Esophagus muscularis mucosa (tissue), 4 donors: ENCODE data around the gene GIMAP5. TPM values are rescaled to one million over a fixed set of nuclear protein-coding genes. Genes with fewer than 3 reads are reported as not detected.
A peak's percentile ranks its signal among the peaks of the same experiment; 100 is the strongest.

ENCODE experiments used
- DNase-seq: peaks from one replicate; pipeline ENCODE4 v3.0.0-alpha.2; 2017; ENCODE audit errors: extremely low spot score
- H3K27ac ChIP-seq, 4 donors: fragments of 200-600 bp; sonication (generic); replicated peaks in 1 of 4; 1 replicate in 3 of 4; 2 replicates in 1 of 4; pipeline ENCODE4 v1.5.1; 2016 to 2019; ENCODE audit warnings: mild to moderate bottlenecking in 1 of 4
- H3K27me3 ChIP-seq, 4 donors: fragments of 200-600 bp; sonication (generic); one replicate each; pipeline versions ENCODE4 v1.5.1 to v1.6.0; 2016 to 2019
- H3K36me3 ChIP-seq, 4 donors: fragments of 200-600 bp; sonication (generic); one replicate each; pipeline ENCODE4 v1.5.1; 2016 to 2019
- H3K4me1 ChIP-seq, 4 donors: fragments of 200-600 bp; sonication (generic); one replicate each; pipeline ENCODE4 v1.5.1; 2016 to 2019
- H3K4me3 ChIP-seq, 4 donors: fragments of 200-600 bp; sonication (generic); 1 replicate in 2 of 4; 2 replicates in 2 of 4; pipeline ENCODE4 v1.5.1; 2016 to 2019; ENCODE audit warnings: mild to moderate bottlenecking in 4 of 4, moderate library complexity in 1 of 4
- H3K9me3 ChIP-seq, 4 donors: fragments of 200-600 bp; sonication (generic); 1 replicate in 3 of 4; 2 replicates in 1 of 4; pipeline ENCODE4 v1.5.1; 2016 to 2019
- CTCF ChIP-seq, 3 experiments: fragments of 200-600 bp in 2 of 3; fragments of 450-650 bp in 1 of 3; sonication (generic) in 2 of 3; IDR thresholded peaks; one replicate each; pipeline ENCODE4 v1.5.1; 2017 to 2019; ENCODE audit warnings: antibody characterized with exemption in 3 of 3, mild to moderate bottlenecking in 2 of 3, moderate library complexity in 1 of 3
- EP300 ChIP-seq: sonication (generic); formaldehyde crosslinking; IDR thresholded peaks from one replicate; pipeline ENCODE4 v1.6.1; 2017; ENCODE audit warnings: antibody characterized with exemption
- POLR2A ChIP-seq: fragments of 450-650 bp; IDR thresholded peaks from one replicate; pipeline ENCODE4 v1.6.1; 2017; ENCODE audit warnings: antibody characterized with exemption, moderate library complexity, mild to moderate bottlenecking, low read depth
- POLR2AphosphoS5 ChIP-seq, 2 donors: sonication (generic); formaldehyde crosslinking; IDR thresholded peaks; one replicate each; pipeline ENCODE4 v1.6.1; 2017; ENCODE audit warnings: antibody characterized with exemption in 2 of 2
- WGBS: methylation state at CpG from one replicate; pipeline ENCODE4 v1.1.5; 2018; 5-methylcytosine and 5-hydroxymethylcytosine counted together
- intact Hi-C: fragments of 100-400 bp; cut with DNase I; formaldehyde crosslinking; loops from one replicate; pipeline ENCODE4 v1.15.1; 2023
- total RNA-seq, 4 donors: library from RNA; depleted of rRNA; stranded (reverse); fragments of >200 nt; gene quantifications; one replicate each; pipeline versions ENCODE4 v1.1.0 to v1.2.1, GENCODE V29; 2016

GIMAP5 gene
- total RNA-seq, 4 donors from 2014 or later, result 26.9 to 48.2 (median 28.6) TPM

- no peak for DNase-seq
- 69% methylated on average over 9 of the region's 9 CpGs for WGBS
- TF ChIP-seq POLR2A (no peak), POLR2AphosphoS5 (IDR thresholded peaks at IDR 0.05) (no peak), EP300 (no peak), CTCF (IDR thresholded peaks at IDR 0.05) (no peak)
- H3K4me3 ChIP-seq, result no peak overlapping the region
- H3K27ac ChIP-seq, result peak overlapping the region; percentile 45 to 63 (median 56)
- H3K27me3 ChIP-seq, result no peaks in the 10 kb centered on the region
- H3K9me3 ChIP-seq, result no peaks in the 10 kb centered on the region
- peaks cover 0 to 12% (median 2%) of the 10 kb centered on the region in 4 donors for H3K36me3 ChIP-seq
- intact Hi-C loops, result no loop called here
- peaks cover 25 to 45% (median 36%) of the 10 kb centered on the region in 4 donors for H3K4me1 ChIP-seq
Observed at GRCh38 chr7:150788474-150789269, 51.5 kb downstream of the GIMAP5 start.

- WGBS, result 76% methylated on average over 6 of the region's 9 CpGs
- Histone ChIP-seq H3K27me3 (peaks cover 0 to 7% (median 0%) of the 10 kb centered on the region in 4 donors), H3K27ac (no peak overlapping the region), H3K9me3 (no peaks in the 10 kb centered on the region), H3K4me3 (no peak overlapping the region), H3K4me1 (peaks cover 25 to 32% (median 26%) of the 10 kb centered on the region in 4 donors), H3K36me3 (peaks cover 0 to 12% (median 5%) of the 10 kb centered on the region in 4 donors)
- no peak for DNase-seq
- intact Hi-C loops, result no loop called here
- TF ChIP-seq POLR2AphosphoS5 (IDR thresholded peaks at IDR 0.05), result no peak
- no peak for TF ChIP-seq POLR2A
- TF ChIP-seq CTCF (IDR thresholded peaks at IDR 0.05), result no peak
- no peak for TF ChIP-seq EP300
Observed at GRCh38 chr7:150790416-150791075, 53.3 kb downstream of the GIMAP5 start.

- peak; percentile 12 for DNase-seq
- Histone ChIP-seq H3K36me3 (peaks cover 0 to 12% (median 5%) of the 10 kb centered on the region in 4 donors), H3K9me3 (no peaks in the 10 kb centered on the region), H3K4me3 (no peak overlapping the region), H3K4me1 (peaks cover 22 to 32% (median 25%) of the 10 kb centered on the region in 4 donors), H3K27me3 (peaks cover 0 to 13% (median 0%) of the 10 kb centered on the region in 4 donors), H3K27ac (no peak overlapping the region)
- TF ChIP-seq POLR2AphosphoS5 (IDR thresholded peaks at IDR 0.05) (no peak), CTCF (IDR thresholded peaks at IDR 0.05) (no peak), EP300 (no peak), POLR2A (no peak)
- 89% methylated on average over 5 of the region's 5 CpGs for WGBS
- intact Hi-C loops, result no loop called here
Observed at GRCh38 chr7:150791304-150791703, 54.1 kb downstream of the GIMAP5 start.

- Histone ChIP-seq H3K4me3 (no peak overlapping the region), H3K36me3 (peaks cover 0 to 12% (median 5%) of the 10 kb centered on the region in 4 donors), H3K27ac (no peak overlapping the region), H3K9me3 (no peaks in the 10 kb centered on the region), H3K27me3 (peaks cover 0 to 17% (median 0%) of the 10 kb centered on the region in 4 donors), H3K4me1 (peaks cover 21 to 26% (median 23%) of the 10 kb centered on the region in 4 donors)
- 91% methylated on average over 12 of the region's 12 CpGs for WGBS
- TF ChIP-seq POLR2AphosphoS5 (IDR thresholded peaks at IDR 0.05), result no peak
- TF ChIP-seq EP300, result no peak
- no peak for TF ChIP-seq POLR2A
- no peak for TF ChIP-seq CTCF (IDR thresholded peaks at IDR 0.05)
- intact Hi-C loops, result no loop called here
- peak; percentile 70 for DNase-seq
Observed at GRCh38 chr7:150791746-150792452, 54.7 kb downstream of the GIMAP5 start.

Other genes with a start within 250 kb of the GIMAP5 start
- gene GIMAP7, start 222.5 kb upstream of the GIMAP5 start, total RNA-seq, result 10 to 100 TPM; 15.8 to 22.0 (median 19.9) TPM
- 10 to 100 TPM; 18.3 to 35.3 (median 31.1) TPM for gene GIMAP4, start 170.0 kb upstream of the GIMAP5 start, total RNA-seq
- 10 to 100 TPM; 25.7 to 45.9 (median 37.2) TPM for gene GIMAP6, start 105.0 kb upstream of the GIMAP5 start, total RNA-seq
- gene GIMAP2, start 51.7 kb upstream of the GIMAP5 start, total RNA-seq, result 1 to 10 TPM; 5.4 to 9.7 (median 6.5) TPM
- gene GIMAP1, start 20.8 kb upstream of the GIMAP5 start, total RNA-seq, result 10 to 100 TPM in 2 of 4 donors, 1 to 10 TPM in 2; 6.6 to 13.0 (median 8.5) TPM
- 10 to 100 TPM; 19.5 to 58.2 (median 54.1) TPM for gene TMEM176B, start 62.9 kb downstream of the GIMAP5 start, total RNA-seq
- 10 to 100 TPM; 11.6 to 47.7 (median 35.5) TPM for gene TMEM176A, start 63.4 kb downstream of the GIMAP5 start, total RNA-seq
- under 1 TPM in 3 of 4 donors, not detected in 1; 0.23 to 0.45 (median 0.33) TPM for gene AOC1, start 115.1 kb downstream of the GIMAP5 start, total RNA-seq
- gene KCNH2, start 240.9 kb downstream of the GIMAP5 start, total RNA-seq, result 10 to 100 TPM; 29.8 to 71.7 (median 42.5) TPM